Endothelial cell of umbilical vein (primary cell): Measurements from ENCODE around the gene MAPK1IP1L. TPM values are rescaled to one million over a fixed set of nuclear protein-coding genes. Genes with fewer than 3 reads are reported as not detected.

ENCODE experiments used
- BruUV-seq: library from RNA; stranded (reverse); fragments of 400-500 nt; replicated peaks from 2 replicates; lab custom pipeline; 2021; lab: Mats Ljungman, UMichigan
- CTCF ChIA-PET: fragments of 300-600, 350-600 bp; sonication (Branson Sonifier 250); formaldehyde crosslinking; loops from one replicate; lab custom pipeline; 2021; ENCODE audit warnings: antibody characterized with exemption, inconsistent platforms; lab: Charles Lee
- POLR2A ChIA-PET: fragments of 300-600, 350-600 bp; sonication (Branson Sonifier 250); formaldehyde crosslinking; loops from one replicate; lab custom pipeline; 2021; ENCODE audit warnings: antibody characterized with exemption, inconsistent platforms; lab: Charles Lee
- DNase-seq: peaks from one replicate; pipeline ENCODE4 v3.0.0-alpha.2; 2011; ENCODE audit warnings: low read depth, low spot score
- FAIRE-seq: peaks from 2 replicates; lab custom pipeline; 2011; peaks lifted over from hg19 to GRCh38; lab: Jason Lieb, UNC
- H2AFZ ChIP-seq: 2 replicates; pipeline ENCODE4 v1.6.0; 2012; ENCODE audit warnings: low read depth, low read length, control low read depth, inconsistent platforms
- H3K27ac ChIP-seq: 2 replicates; pipeline ENCODE4 v1.5.1; 2011; ENCODE audit warnings: low read depth, mild to moderate bottlenecking, control low read depth, low read length, moderate library complexity; ENCODE audit not compliant: insufficient read depth
- H3K27me3 ChIP-seq, 2 experiments: 2 replicates each; pipeline versions ENCODE4 v1.6.0 to v1.6.1; 2011; ENCODE audit warnings: low read length in 2 of 2, mixed read lengths in 1 of 2; ENCODE audit not compliant: control insufficient read depth in 2 of 2, insufficient read depth in 2 of 2
- H3K36me3 ChIP-seq, 2 experiments: 2 replicates in 1 of 2; 3 replicates in 1 of 2; pipeline ENCODE4 v1.5.1; 2011; ENCODE audit warnings: low read length in 2 of 2, mild to moderate bottlenecking in 1 of 2, moderate library complexity in 1 of 2; ENCODE audit not compliant: control insufficient read depth in 2 of 2, insufficient read depth in 2 of 2; ENCODE audit errors: extremely low read depth in 1 of 2
- H3K4me1 ChIP-seq: 3 replicates; pipeline ENCODE4 v1.5.1; 2011; ENCODE audit warnings: mild to moderate bottlenecking, low read length; ENCODE audit not compliant: control insufficient read depth, insufficient read depth; ENCODE audit errors: extremely low read depth
- H3K4me2 ChIP-seq: 2 replicates; pipeline ENCODE4 v1.6.1; 2011; ENCODE audit warnings: low read length, control low read depth, mixed read lengths; ENCODE audit not compliant: insufficient read depth
- H3K4me3 ChIP-seq, 3 experiments: fragments of 200-600 bp in 1 of 3; sonication (generic), shearing (Covaris generic) in 1 of 3; replicated peaks in 1 of 3; 2 replicates each; pipeline ENCODE4 v1.5.1; 2011 to 2016; ENCODE audit warnings: control low read depth in 3 of 3, low read length in 3 of 3, mild to moderate bottlenecking in 2 of 3, inconsistent platforms in 1 of 3, low read depth in 1 of 3, moderate library complexity in 1 of 3; ENCODE audit not compliant: insufficient read depth in 1 of 3
- H3K79me2 ChIP-seq: 2 replicates; pipeline ENCODE4 v1.6.0; 2012; ENCODE audit warnings: low read length, inconsistent platforms; ENCODE audit not compliant: control insufficient read depth, insufficient read depth
- H3K9ac ChIP-seq: replicated peaks from 2 replicates; pipeline ENCODE3; 2011; ENCODE audit warnings: low read length, control low read depth; ENCODE audit not compliant: insufficient read depth; ENCODE audit errors: extremely low read depth
- H3K9me1 ChIP-seq: replicated peaks from 3 replicates; pipeline ENCODE4 v1.6.0; 2011; ENCODE audit warnings: mild to moderate bottlenecking, low read length; ENCODE audit not compliant: control insufficient read depth, insufficient read depth; ENCODE audit errors: extremely low read depth
- H3K9me3 ChIP-seq: replicated peaks from 2 replicates; pipeline ENCODE4 v1.5.1; 2012; ENCODE audit warnings: low read length, inconsistent platforms; ENCODE audit not compliant: control insufficient read depth, insufficient read depth
- H4K20me1 ChIP-seq: replicated peaks from 2 replicates; pipeline ENCODE3; 2011; ENCODE audit warnings: mild to moderate bottlenecking, low read length; ENCODE audit not compliant: control insufficient read depth, insufficient read depth; ENCODE audit errors: extremely low read depth
- CTCF ChIP-seq, 2 donors: IDR thresholded peaks; 1 replicate in 1 of 2; 2 replicates in 1 of 2; pipeline ENCODE4 v1.5.1; 2011; ENCODE audit warnings: low read length in 2 of 2, mild to moderate bottlenecking in 2 of 2, moderate library complexity in 2 of 2, control low read depth in 1 of 2, inconsistent platforms in 1 of 2, low read depth in 1 of 2; ENCODE audit not compliant: insufficient read depth in 1 of 2; ENCODE audit errors: extremely low read depth in 1 of 2
- EZH2 ChIP-seq: IDR thresholded peaks from 2 replicates; pipeline ENCODE4 v1.6.1; 2012; ENCODE audit warnings: borderline replicate concordance, low read depth, mild to moderate bottlenecking, moderate library complexity, low read length, inconsistent platforms; ENCODE audit not compliant: severe bottlenecking
- FOS ChIP-seq: IDR thresholded peaks from 2 replicates; pipeline ENCODE4 v1.6.1; 2011; ENCODE audit warnings: mild to moderate bottlenecking, low read length, moderate library complexity, borderline replicate concordance; ENCODE audit not compliant: insufficient read depth
- GATA2 ChIP-seq: IDR thresholded peaks from 2 replicates; pipeline ENCODE4 v1.7.0; 2011; ENCODE audit warnings: low read depth, mild to moderate bottlenecking, moderate library complexity, mixed read lengths, low read length; ENCODE audit not compliant: insufficient read length, insufficient read depth
- JUN ChIP-seq: IDR thresholded peaks from 2 replicates; pipeline ENCODE4 v1.6.1; 2011; ENCODE audit warnings: borderline replicate concordance, low read depth; ENCODE audit not compliant: insufficient read length, insufficient read depth
- MAX ChIP-seq: IDR thresholded peaks from 2 replicates; pipeline ENCODE4 v1.6.1; 2011; ENCODE audit not compliant: insufficient read depth, insufficient read length
- MYC ChIP-seq: IDR thresholded peaks from one replicate; pipeline ENCODE4 v1.6.1; 2011; ENCODE audit warnings: mild to moderate bottlenecking, low read depth, low read length
- POLR2A ChIP-seq: IDR thresholded peaks from 2 replicates; pipeline ENCODE4 v1.6.1; 2012; ENCODE audit warnings: low read depth, mild to moderate bottlenecking, control low read depth, low read length
- POLR2AphosphoS5 ChIP-seq: IDR thresholded peaks from 2 replicates; pipeline ENCODE4 v1.6.1; 2012; ENCODE audit warnings: low read depth, mild to moderate bottlenecking, control low read depth, low read length, moderate library complexity; ENCODE audit not compliant: insufficient read depth
- dilution Hi-C: fragments of 300-500 bp; cut with MboI; formaldehyde crosslinking; loops from one replicate; pipeline ENCODE4 v1.15.0; 2019; ENCODE audit warnings: low sequenced_read_pairs; ENCODE audit not compliant: extremely low pct_ligation_motif_present
- intact Hi-C: fragments of 100-400 bp; cut with micrococcal nuclease; formaldehyde crosslinking; loops from one replicate; pipeline ENCODE4 v1.10.0; 2022
- polyA plus RNA-seq, 4 experiments: library from polyadenylated mRNA; depleted of rRNA in 3 of 4; stranded (reverse) in 3 of 4; unstranded in 1 of 4; fragments of >200 nt; gene quantifications; 2 replicates each; pipeline versions ENCODE4 v1.2.1 to v1.2.3, GENCODE V29; 2011 to 2012; ENCODE audit warnings: missing spikeins in 1 of 4
- total RNA-seq: library from RNA; stranded (reverse); gene quantifications from 2 replicates; pipeline ENCODE4 v1.2.3, GENCODE V29; 2021

Gene MAPK1IP1L
- total and polyA plus RNA-seq, 2 donors (not counting 3 experiments of a cell fraction or from before 2014, with no cell fraction given) = 129 to 208 TPM

GRCh38 chr14:55073856-55074255, 22.4 kb downstream of the MAPK1IP1L start:
- no peaks in the 10 kb centered on the region for H4K20me1 ChIP-seq
- no peak overlapping the region for H3K9ac ChIP-seq
- H3K79me2 ChIP-seq = no peaks in the 10 kb centered on the region
- intact Hi-C loops (no loop called here), dilution Hi-C loops (no loop called here)
- FAIRE-seq (no peak), DNase-seq (no peak)
- CTCF ChIA-PET = interaction anchor here (0.7 kb wide), 1 partner anchor 22 kb away, joined by 3 read pairs; the partner anchor contains the start of gene MAPK1IP1L
- POLR2A ChIA-PET = no interaction called here
- H3K4me2 ChIP-seq = no peak overlapping the region
- H3K27ac ChIP-seq = no peak overlapping the region
- peaks cover 0 to 2% of the 10 kb centered on the region in 2 experiments for H3K36me3 ChIP-seq
- no peaks in the 10 kb centered on the region for H3K9me3 ChIP-seq
- no peak overlapping the region for H3K4me3 ChIP-seq
- H2AFZ ChIP-seq = no peak overlapping the region
- TF ChIP-seq MYC (no peak), POLR2AphosphoS5 (no peak), MAX (no peak), EZH2 (no peak), GATA2 (no peak), CTCF (IDR thresholded peaks at IDR 0.05; ENCODE audit: extremely low read depth in 1 of 2, insufficient read depth in 1 of 2, low read depth in 1 of 2, low read length in 2 of 2) (no peak), POLR2A (no peak), FOS (no peak), JUN (no peak)
- no peaks in the 10 kb centered on the region for H3K27me3 ChIP-seq
- H3K4me1 ChIP-seq = peaks cover 10% of the 10 kb centered on the region
- H3K9me1 ChIP-seq = no peaks in the 10 kb centered on the region
- BruUV-seq = no TSS peak
